HepG2 (cell line): ENCODE measurements around the gene GLB1L. TPM values are rescaled to one million over a fixed set of nuclear protein-coding genes. Genes with fewer than 3 reads are reported as not detected.

Experiments used
- CCDC6 ChIP-seq: sonication (generic); formaldehyde crosslinking; IDR thresholded peaks from 2 replicates; pipeline ENCODE4 v1.8.1; 2022; ENCODE audit warnings: mild to moderate bottlenecking, missing genetic modification reagents, moderate library complexity
- FLYWCH1 ChIP-seq: sonication (generic); formaldehyde crosslinking; IDR thresholded peaks from 2 replicates; pipeline ENCODE4 v1.8.1; 2023; ENCODE audit warnings: mild to moderate bottlenecking, missing genetic modification reagents
- GABPA ChIP-seq, 2 experiments: IDR thresholded peaks; 2 replicates each; pipeline ENCODE4 v1.6.1; 2011 to 2016; ENCODE audit warnings: low read depth in 2 of 2, low read length in 1 of 2, missing biosample characterization in 1 of 2, missing genetic modification characterization in 1 of 2
- HCFC1 ChIP-seq: fragments of 150-350 bp; IDR thresholded peaks from 2 replicates; pipeline ENCODE4 v1.6.1; 2014; ENCODE audit warnings: low read depth, low read length
- MAFG ChIP-seq: sonication (generic); formaldehyde crosslinking; IDR thresholded peaks from 2 replicates; pipeline ENCODE4 v1.5.1; 2020; ENCODE audit warnings: mild to moderate bottlenecking, missing genetic modification reagents
- NCOA5 ChIP-seq: sonication (generic); formaldehyde crosslinking; IDR thresholded peaks from 2 replicates; pipeline ENCODE4 v1.4.0; 2020; ENCODE audit warnings: missing genetic modification reagents
- POGZ ChIP-seq: sonication (generic); formaldehyde crosslinking; IDR thresholded peaks from 2 replicates; pipeline ENCODE4 v1.4.0; 2020; ENCODE audit warnings: mild to moderate bottlenecking, missing genetic modification reagents
- POLR2AphosphoS5 ChIP-seq: IDR thresholded peaks from 2 replicates; pipeline ENCODE4 v1.6.1; 2012; ENCODE audit warnings: low read depth, low read length
- RORA ChIP-seq: sonication (generic); formaldehyde crosslinking; IDR thresholded peaks from 2 replicates; pipeline ENCODE4 v1.5.0; 2020; ENCODE audit warnings: mild to moderate bottlenecking, missing genetic modification reagents, moderate library complexity
- SP140L ChIP-seq: sonication (generic); formaldehyde crosslinking; IDR thresholded peaks from 2 replicates; pipeline ENCODE4 v1.4.0; 2020; ENCODE audit warnings: missing genetic modification reagents, borderline replicate concordance
- SP5 ChIP-seq: IDR thresholded peaks from 2 replicates; pipeline ENCODE4 v1.6.1; 2016; ENCODE audit warnings: low read depth, borderline replicate concordance
- XBP1 ChIP-seq: sonication (generic); formaldehyde crosslinking; IDR thresholded peaks from 2 replicates; pipeline ENCODE4 v1.5.0; 2020; ENCODE audit warnings: missing genetic modification reagents
- ZFYVE20 ChIP-seq: sonication (generic); formaldehyde crosslinking; IDR thresholded peaks from 2 replicates; pipeline ENCODE4 v1.8.0; 2023; ENCODE audit warnings: low read depth, mild to moderate bottlenecking, moderate library complexity, missing genetic modification reagents, borderline replicate concordance
- ZNF275 ChIP-seq: sonication (generic); formaldehyde crosslinking; IDR thresholded peaks from 2 replicates; pipeline ENCODE4 v1.8.0; 2022; ENCODE audit warnings: missing genetic modification reagents, mild to moderate bottlenecking, inconsistent platforms, borderline replicate concordance
- ZNF432 ChIP-seq: sonication (generic); formaldehyde crosslinking; IDR thresholded peaks from 2 replicates; pipeline ENCODE4 v1.5.0; 2020; ENCODE audit warnings: missing genetic modification reagents, mild to moderate bottlenecking, borderline replicate concordance
- ZNF512 ChIP-seq: sonication (generic); formaldehyde crosslinking; IDR thresholded peaks from 2 replicates; pipeline ENCODE4 v1.4.0; 2020; ENCODE audit warnings: mild to moderate bottlenecking, missing genetic modification reagents
- ZNF512B ChIP-seq: sonication (generic); formaldehyde crosslinking; IDR thresholded peaks from 2 replicates; pipeline ENCODE4 v1.5.1; 2020; ENCODE audit warnings: missing genetic modification reagents, mild to moderate bottlenecking, borderline replicate concordance
- ZNF564 ChIP-seq: sonication (generic); formaldehyde crosslinking; IDR thresholded peaks from 2 replicates; pipeline ENCODE4 v1.8.1; 2023; ENCODE audit warnings: mild to moderate bottlenecking, missing genetic modification reagents
- ZNF577 ChIP-seq: sonication (generic); formaldehyde crosslinking; IDR thresholded peaks from 2 replicates; pipeline ENCODE4 v1.4.0; 2020; ENCODE audit warnings: mild to moderate bottlenecking, low read depth, missing genetic modification reagents, borderline replicate concordance
- ZNF703 ChIP-seq: sonication (generic); formaldehyde crosslinking; IDR thresholded peaks from 2 replicates; pipeline ENCODE4 v1.5.1; 2020; ENCODE audit warnings: missing genetic modification reagents, mild to moderate bottlenecking, moderate library complexity, borderline replicate concordance
- ZNF737 ChIP-seq: sonication (generic); formaldehyde crosslinking; IDR thresholded peaks from 2 replicates; pipeline ENCODE4 v1.5.0; 2020; ENCODE audit warnings: missing genetic modification reagents, mild to moderate bottlenecking, borderline replicate concordance
- ZNF878 ChIP-seq: sonication (generic); formaldehyde crosslinking; IDR thresholded peaks from 2 replicates; pipeline ENCODE4 v1.8.1; 2023; ENCODE audit warnings: mild to moderate bottlenecking, missing genetic modification reagents, moderate library complexity
- polyA plus RNA-seq, 8 experiments: library from polyadenylated mRNA; depleted of rRNA in 3 of 8; stranded (reverse) in 7 of 8; unstranded in 1 of 8; fragments of >200 nt; fragmentation: Illumina TruSeq in 4 of 8; extraction: Trizol in 4 of 8; gene quantifications; 2 replicates each; pipeline versions ENCODE4 v1.2.1 to v1.2.3, GENCODE V29; 2011 to 2016; ENCODE audit warnings: low read depth in 4 of 8, missing spikeins in 1 of 8, mixed read lengths in 1 of 8; ENCODE audit not compliant: insufficient read depth in 1 of 8
- total RNA-seq, 5 experiments: library from RNA; depleted of rRNA; stranded (reverse); fragments of >200 nt; fragmentation: Illumina TruSeq; extraction: Trizol; gene quantifications; 2 replicates each; pipeline ENCODE4 v1.2.3, GENCODE V29; 2016; ENCODE audit warnings: low read depth in 1 of 5

GLB1L gene
- total and polyA plus RNA-seq, 2 of the 13 experiments (the other 11 are each of a cell fraction or from before 2014, with no cell fraction given): 6.8 to 7.3 TPM

DNA sequence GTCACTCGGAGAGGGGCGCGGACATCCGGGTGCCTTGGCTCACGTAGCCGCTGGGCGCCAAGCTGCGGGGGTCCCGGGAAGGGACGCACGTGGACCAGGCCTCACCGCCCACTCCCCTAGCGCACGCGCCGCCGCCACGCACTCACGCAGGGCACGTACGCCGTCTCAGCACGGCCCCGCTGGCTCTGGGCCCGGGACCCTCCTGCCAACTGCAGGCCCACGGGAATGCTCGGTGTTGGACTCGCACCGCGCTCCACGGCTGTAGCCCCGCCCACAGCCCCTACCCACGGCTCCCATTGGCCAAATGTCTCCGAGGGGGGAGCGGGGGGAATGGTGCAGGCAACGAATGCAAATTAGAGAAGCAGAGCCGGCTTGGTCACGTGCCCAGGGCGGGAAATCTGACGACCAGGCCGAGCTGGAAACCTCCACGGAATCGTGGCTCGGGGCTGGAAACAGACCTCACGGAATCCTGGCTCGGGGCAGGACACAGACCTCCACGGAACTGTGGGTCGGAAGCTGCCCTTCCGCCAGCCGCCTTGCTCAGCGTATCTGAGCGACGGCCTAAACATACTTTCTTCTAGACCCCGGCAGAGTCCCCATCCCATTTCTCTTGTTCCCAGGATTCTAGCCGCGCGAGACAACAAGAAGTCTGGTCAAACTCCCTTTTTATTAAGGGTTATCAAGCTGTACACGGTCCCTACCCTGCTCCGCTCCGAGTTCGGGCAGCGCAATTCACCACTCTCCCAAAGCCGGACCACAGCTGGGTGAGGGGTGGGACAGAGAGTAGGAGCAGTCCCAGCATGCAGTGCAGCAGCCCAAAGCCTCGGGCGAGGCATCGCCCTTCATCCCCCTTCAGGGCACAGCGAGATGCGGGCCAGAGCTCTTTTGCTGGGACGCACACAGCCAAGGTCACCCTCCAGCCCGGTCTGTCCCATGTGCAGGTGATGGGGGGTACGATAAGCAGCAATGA, 26.2 kb downstream of the GLB1L start, which contains the start of gene ABCB6 (continued):
- TF ChIP-seq GABPA (IDR thresholded peaks at IDR 0.05; ENCODE audit: low read depth, low read length) (no peak), GABPA (CRISPR knock-in tag; IDR thresholded peaks at IDR 0.05; ENCODE audit: low read depth) (peak; percentile 36; the same call in 1 of the 2 replicates), ZNF703 (peak; percentile 84; the same call in 1 of the 2 replicates), ZNF878 (peak; percentile 98), MAFG (CRISPR knock-in tag) (no peak), RORA (no peak), FLYWCH1 (CRISPR knock-in tag) (peak; percentile 91; the same call in 1 of the 2 replicates), SP140L (peak; percentile 77; the same call in 1 of the 2 replicates), HCFC1 (no peak; the same call in 1 of the 2 replicates), ZNF737 (no peak; the same call in 1 of the 2 replicates), ZNF512 (peak; percentile 53; the same call in 1 of the 2 replicates), ZNF512B (CRISPR knock-in tag) (peak; percentile 93; the same call in 1 of the 2 replicates), ZNF577 (CRISPR knock-in tag) (no peak), XBP1 (no peak), POLR2AphosphoS5 (peak; percentile 98), ZFYVE20 (CRISPR knock-in tag) (peak; percentile 88; the same call in 1 of the 2 replicates), NCOA5 (CRISPR knock-in tag) (no peak), SP5 (peak; percentile 75; the same call in 1 of the 2 replicates), POGZ (peak; percentile 75), ZNF564 (CRISPR knock-in tag) (peak; percentile 88; the same call in 1 of the 2 replicates), CCDC6 (CRISPR knock-in tag) (peak; percentile 95; the same call in 1 of the 2 replicates), ZNF432 (CRISPR knock-in tag) (no peak), ZNF275 (CRISPR knock-in tag) (peak; percentile 100)
